ENCODE data around the gene GAS2L3.
"Not testable (repeated sequence)": the region's sequence is repeated elsewhere in the genome, so short reads cannot be mapped to it uniquely, and the experiment has no call there.

GAS2L3 gene

GRCh38 chr12:100576331-100577036, 3.0 kb downstream of the GAS2L3 start:
- DNase-seq: no peak

DNA sequence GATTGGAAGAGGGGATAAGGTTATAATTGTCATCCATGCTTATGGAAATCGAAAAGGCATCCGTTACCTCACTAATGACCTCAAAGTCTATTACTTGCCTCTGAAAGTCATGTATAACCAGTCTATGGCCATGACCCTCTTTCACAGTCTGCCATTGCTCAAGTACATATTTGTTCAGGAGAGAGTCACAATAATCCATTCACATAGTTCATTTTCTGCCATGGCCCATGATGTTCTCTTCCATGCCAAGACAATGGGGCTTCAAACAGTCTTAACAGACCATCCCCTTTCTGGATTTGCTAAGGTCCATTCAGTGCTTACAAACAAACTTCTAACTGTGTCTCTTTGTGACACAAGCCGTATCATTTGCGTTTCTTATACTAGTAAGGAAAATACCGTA, 5.4 kb downstream of the GAS2L3 start:
- no peak for DNase-seq

GRCh38 chr12:100579844-100580243, 6.4 kb downstream of the GAS2L3 start:
- DNase-seq: no peak

GRCh38 chr12:100584256-100584655, 10.8 kb downstream of the GAS2L3 start:
- DNase-seq: no peak

GRCh38 chr12:100591979-100592378, 18.5 kb downstream of the GAS2L3 start:
- DNase-seq: no peak

DNA sequence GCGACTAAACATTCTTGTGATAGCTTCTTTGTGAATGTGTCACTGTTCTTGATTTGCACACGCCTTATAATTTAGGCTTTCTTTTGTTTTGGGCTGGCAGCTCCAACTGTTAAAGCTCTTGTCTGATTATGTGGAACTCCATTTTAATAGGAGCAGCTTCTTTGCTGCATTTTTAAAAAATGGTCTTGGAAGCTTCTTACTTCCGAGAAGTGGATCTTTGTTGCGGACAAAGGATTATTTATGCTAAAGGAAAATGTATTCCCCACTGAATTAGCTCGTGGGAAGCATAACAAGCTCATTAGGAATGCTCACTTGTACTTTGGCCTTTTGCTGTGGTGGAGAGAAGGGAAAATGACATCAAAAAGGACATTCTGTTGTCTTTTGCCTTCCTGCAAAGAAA, 20.0 kb downstream of the GAS2L3 start:
- DNase-seq: no peak

GRCh38 chr12:100601626-100602025, 28.1 kb downstream of the GAS2L3 start:
- DNase-seq: no peak

DNA sequence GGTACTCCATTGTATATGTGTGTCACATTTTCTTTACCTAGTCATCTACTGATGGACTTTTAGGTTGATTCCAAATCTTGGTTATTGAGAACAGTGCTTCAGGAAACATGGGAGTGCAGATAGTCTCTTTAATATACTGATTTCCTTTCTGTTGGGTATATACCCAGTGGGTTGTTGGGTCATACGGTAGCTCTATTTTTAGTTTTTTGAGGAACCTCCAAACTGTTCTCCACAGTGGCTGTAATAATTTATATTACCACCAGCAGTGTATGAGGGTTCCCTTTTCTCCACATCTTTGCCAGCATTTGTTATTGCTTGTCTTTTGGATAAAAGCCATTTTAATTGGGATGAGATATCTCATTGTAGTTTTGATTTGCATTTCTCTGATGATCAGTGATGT, 29.5 kb downstream of the GAS2L3 start:
- DNase-seq: not testable (repeated sequence)

DNA sequence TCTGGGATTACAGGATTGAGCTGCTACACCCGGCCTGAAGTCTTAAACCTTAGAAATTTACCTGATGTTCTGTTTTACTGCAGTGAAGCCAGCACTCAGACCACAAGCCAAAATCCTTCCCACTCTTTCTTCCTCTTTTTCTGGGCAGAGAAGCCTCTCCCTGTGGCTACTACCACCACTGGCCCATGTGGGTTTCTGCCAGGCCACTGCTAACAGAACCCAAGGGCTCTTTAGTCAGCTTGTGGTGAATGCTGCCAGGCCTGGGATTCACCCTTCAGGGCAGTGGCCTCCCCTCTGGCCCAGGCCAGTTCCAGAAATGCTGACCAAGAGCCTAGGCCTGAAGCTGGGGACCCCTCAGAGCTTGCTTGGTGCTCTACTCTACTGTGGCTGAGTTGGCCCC, 35.3 kb downstream of the GAS2L3 start:
- no peak for DNase-seq

DNA sequence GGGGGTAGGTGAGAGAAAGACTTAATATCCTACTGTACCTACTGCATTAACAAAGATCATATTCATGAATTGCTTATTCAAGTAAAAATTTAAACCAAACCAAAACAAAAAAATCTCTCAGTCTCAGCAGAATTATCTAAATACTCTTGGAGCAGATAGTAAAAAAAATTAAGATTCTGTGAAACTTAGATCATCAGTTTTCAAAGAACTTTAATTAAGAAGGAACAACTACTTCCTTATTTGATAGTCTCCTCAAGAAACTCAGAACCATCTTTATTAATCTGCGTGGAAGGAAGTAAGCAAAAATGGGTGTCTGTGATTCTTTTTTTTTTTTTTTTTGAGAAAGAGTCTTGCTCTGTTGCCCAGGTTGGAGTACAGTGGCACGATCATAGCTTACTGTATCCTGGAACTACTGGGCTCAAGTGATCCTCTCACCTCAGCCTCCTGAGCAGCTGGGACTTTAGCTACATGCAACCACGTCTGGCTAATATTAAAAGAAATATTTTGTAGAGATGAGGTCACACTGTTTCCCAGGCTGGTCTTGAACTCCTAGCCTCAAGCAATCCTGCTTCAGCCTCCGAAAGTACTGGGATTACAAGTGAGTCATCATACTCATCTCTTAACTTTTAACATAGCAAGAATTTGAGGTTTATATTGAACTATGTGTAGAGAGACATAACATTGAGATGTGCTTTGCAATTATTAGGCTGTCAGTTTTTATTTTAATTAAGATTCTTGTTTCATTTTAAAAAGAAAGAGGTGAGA, 37.4 kb downstream of the GAS2L3 start:
- DNase-seq: no peak

DNA sequence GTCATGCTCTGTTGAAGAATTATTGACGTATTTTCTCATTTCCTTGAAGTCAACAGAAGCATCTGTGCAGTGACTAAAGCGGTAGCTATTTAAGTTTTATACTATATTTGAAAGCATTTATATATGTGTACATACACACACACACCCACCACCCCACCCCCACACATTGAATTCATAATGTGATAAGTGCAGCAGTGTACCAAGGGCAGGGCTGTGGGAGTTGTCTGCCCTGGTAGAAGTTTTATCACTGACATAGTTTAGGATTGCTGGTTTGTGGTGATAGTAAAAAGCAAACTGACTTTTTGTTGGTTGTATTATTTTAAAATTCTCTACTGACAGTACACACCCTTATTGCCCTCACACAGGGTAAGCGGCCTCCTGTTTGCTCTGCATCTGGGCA, 39.1 kb downstream of the GAS2L3 start:
- no peak for DNase-seq

DNA sequence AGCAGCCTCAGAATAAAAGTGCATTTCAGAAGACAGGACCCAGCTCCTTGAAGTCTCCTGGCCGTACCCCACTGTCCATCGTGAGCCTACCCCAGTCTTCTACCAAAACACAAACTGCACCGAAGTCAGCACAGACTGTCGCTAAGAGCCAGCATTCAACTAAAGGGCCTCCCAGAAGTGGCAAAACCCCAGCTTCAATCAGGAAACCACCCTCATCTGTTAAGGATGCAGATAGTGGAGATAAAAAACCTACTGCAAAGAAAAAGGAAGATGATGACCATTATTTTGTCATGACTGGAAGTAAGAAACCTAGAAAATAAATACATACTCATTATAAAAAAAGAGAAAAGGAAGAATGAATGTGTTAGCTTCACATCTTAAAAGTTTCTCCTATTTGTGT, 51.1 kb downstream of the GAS2L3 start:
- no peak for DNase-seq

DNA sequence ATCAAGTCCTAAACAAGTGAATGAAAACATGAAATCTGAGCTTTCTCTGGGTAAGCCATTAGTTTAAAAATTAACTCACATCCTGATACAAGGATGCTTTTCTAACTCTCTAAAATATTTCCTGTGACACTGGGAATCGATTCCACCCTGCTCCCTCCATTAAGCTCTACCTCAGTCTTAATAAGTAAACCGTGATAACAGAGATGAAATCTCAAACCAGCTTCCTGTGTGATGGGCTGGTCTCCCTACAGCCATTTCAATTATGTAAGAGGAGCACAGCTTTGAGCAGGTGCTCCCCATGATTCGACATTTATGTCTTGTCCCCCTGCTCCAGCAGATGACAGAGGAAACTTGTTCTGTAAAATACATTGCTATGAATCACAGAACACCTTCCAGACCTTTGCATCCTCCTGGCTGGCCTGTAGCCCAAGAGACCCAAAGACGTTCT, 59.0 kb downstream of the GAS2L3 start:
- DNase-seq: no peak

- not testable (repeated sequence) for DNase-seq
These were observed 59.8 kb downstream of the GAS2L3 start for GRCh38 chr12:100633082-100633785.

DNA sequence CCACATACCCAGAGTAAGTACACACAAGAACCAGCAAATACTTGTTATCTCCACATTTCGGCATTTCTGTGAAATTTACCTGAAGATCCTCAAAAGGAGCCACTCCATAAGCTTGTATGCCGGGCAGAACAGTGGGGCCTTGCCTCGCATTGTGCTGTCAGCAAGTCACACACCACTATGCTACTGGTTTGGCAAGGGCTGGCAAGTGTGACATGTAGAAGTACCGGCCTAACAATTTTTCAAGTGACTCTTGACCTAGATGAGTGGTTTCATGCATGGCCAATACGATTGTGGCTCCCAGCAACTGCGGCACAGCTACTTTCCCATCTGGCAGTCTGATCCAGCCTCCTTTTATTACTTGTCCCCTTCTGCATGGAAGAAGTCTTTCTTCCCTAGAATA, 69.8 kb downstream of the GAS2L3 start:
- no peak for DNase-seq

DNA sequence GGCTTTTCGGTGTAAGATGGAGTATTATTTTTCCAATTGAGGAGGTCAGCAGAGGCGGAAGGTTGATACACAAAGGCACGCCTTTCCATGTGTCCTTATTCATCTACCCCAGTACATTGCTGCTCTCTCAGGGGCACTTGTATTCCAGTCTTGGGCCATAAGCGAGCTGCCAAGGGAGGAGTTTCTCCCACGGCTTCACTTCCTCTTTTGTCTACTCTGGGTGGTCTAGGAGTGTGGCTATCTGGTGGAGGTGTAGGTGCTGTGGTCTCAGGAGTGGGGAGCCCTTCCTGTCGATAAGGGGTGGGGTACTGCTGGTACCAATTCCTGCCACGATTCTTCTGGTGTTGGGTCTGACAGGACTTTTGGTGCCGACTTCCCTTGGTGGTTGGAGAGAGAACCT, 73.4 kb downstream of the GAS2L3 start:
- no peak for DNase-seq

DNA sequence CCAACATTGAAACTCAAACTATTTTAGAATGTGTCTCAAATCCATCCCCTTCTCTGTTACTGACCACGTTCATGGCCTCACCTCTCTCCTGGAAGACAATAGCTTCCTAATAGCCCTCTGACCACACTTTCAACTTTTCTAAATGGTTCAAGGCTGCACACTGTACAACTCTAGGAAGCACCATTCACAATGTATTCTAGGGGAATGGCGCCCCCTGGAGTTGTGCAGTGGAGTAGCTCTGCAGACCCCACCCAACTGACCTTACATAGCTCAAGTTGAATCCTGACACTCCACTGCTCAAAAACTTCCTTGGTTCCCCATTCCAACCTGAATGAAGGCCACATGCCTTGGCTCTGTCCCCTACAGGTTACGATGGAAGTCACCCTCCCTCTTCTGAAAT, 77.6 kb downstream of the GAS2L3 start:
- DNase-seq: no peak

DNA sequence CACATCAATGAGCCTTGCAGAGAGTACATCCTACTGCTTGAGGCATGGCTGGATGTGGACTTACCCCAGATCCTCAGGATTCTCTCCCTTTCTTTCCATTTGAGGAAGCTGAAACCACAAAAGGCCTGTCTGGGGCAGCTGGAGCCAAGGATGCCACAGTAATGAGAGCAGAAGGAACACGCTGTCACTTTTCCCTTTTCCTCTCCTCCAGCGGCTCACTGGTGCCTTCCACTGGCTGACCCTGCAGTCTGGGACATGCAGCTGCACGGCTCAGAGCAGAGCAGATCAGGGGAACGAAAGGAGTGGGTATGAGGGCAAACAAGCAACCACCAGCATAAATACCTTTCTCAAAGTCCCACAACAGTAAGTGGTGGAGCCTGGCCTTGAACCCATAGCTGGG, 78.2 kb downstream of the GAS2L3 start:
- DNase-seq: no peak

GRCh38 chr12:100652488-100652887, 79.0 kb downstream of the GAS2L3 start:
- no peak for DNase-seq

GRCh38 chr12:100656141-100656540, 82.7 kb downstream of the GAS2L3 start:
- DNase-seq: no peak

GRCh38 chr12:100656856-100657255, 83.4 kb downstream of the GAS2L3 start:
- DNase-seq: no peak

DNA sequence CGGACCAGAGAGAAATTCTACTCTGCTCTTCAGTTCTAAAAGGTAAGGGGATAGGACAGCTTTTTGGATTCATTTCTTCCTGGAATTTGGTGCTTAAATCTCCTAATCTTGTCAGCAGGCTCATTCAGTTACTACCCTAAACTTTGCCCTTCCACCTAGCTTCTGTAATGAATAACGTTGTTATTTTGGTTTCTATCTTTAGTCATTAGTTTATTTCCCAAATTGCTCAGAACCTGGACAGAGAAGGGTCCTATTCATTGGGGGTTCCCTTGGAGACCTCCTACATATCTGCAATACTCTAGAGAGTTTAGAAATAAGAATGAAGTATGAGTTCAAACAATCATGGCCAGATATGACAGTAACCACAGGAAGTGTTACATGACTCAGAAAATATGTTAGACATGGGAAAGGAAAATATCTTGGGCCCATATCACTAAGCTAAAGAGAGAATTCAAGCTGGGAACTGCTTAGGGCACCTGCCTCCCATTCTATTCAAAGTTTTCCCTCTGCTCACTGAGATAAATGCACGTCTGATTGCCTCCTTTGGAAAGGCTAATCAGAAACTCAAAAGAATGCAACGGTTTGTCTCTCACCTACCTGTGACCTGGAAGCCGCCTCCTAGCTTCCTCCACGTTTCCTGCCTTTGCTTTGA, 87.9 kb downstream of the GAS2L3 start:
- no peak for DNase-seq

DNA sequence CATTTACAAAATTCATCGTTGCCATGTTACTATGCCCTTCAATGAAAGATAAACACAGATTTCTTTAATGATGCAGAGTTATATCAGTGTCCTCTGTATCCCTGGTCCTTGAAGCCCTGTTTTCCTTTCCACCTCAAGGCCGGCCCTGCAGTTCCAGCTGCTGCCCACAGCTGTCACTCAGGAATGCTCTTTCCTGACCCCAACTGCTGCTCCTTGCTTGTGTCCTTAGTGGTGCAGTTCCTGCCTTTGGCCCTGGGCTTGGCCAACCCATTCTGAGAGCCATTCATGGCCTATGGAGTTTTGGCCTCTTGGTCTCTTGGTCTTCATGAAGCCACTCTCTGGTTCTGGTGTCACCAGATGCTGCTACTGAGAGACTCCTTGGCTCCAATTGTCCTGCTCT, 93.1 kb downstream of the GAS2L3 start:
- no peak for DNase-seq

All from activated CD4-positive, CD25-positive, alpha-beta regulatory T cell treated with anti-CD3 and anti-CD28 coated beads, Interleukin-2, amount 50 U/mL, for 72 hours (primary cell).